GM12878 (cell line): ENCODE results near the gene CHRDL2. TPM values are rescaled to one million over a fixed set of nuclear protein-coding genes. Genes with fewer than 3 reads are reported as not detected.

ENCODE experiments used
- ATAC-seq: fragments of 200-7000 bp; cut with Tn5 transposase; 3 replicates; pipeline ENCODE4 v1.9.1; 2020; ENCODE audit warnings: mild to moderate bottlenecking, moderate library complexity
- BruUV-seq: library from RNA; stranded (reverse); fragments of 400-500 nt; replicated peaks from 2 replicates; lab custom pipeline; 2021; lab: Mats Ljungman, UMichigan
- CTCF ChIA-PET: fragments of 300-600 bp; sonication (Branson Sonifier 250); formaldehyde crosslinking; extraction: SDS; loops from one replicate; lab custom pipeline; 2021; ENCODE audit warnings: inconsistent platforms; lab: Yijun Ruan, JAX
- POLR2A ChIA-PET: fragments of 350-600 bp; formaldehyde crosslinking; extraction: SDS; loops from one replicate; lab custom pipeline; 2021; ENCODE audit warnings: inconsistent platforms; lab: Charles Lee
- RAD21 ChIA-PET: fragments of 300-600 bp; sonication (Branson Sonifier 250); formaldehyde crosslinking; loops from one replicate; lab custom pipeline; 2023; ENCODE audit warnings: antibody characterized with exemption; ENCODE audit not compliant: unreplicated experiment; lab: Charles Lee
- SMC1A ChIA-PET: fragments of 300-600 bp; sonication (Branson Sonifier 250); formaldehyde crosslinking; loops from one replicate; lab custom pipeline; 2023; ENCODE audit not compliant: unreplicated experiment, uncharacterized antibody; lab: Charles Lee
- DNase-seq: peaks from one replicate; pipeline ENCODE4 v3.0.0-alpha.2; 2011; ENCODE audit warnings: low read depth, low spot score
- FAIRE-seq: peaks from 3 replicates; lab custom pipeline; 2011; peaks lifted over from hg19 to GRCh38; lab: Jason Lieb, UNC
- H2AFZ ChIP-seq: 2 replicates; pipeline ENCODE4 v1.6.0; 2011; ENCODE audit warnings: low read depth, low read length, control low read depth; ENCODE audit not compliant: control insufficient read depth
- H3K27ac ChIP-seq: 2 replicates; pipeline ENCODE4 v1.5.1; 2011; ENCODE audit warnings: control low read depth; ENCODE audit not compliant: control insufficient read depth, insufficient read depth
- H3K27me3 ChIP-seq, 2 experiments: replicated peaks in 1 of 2; 2 replicates each; pipeline versions ENCODE4 v1.6.0 to v1.6.1; 2011; ENCODE audit warnings: low read length in 1 of 2; ENCODE audit not compliant: control insufficient read depth in 2 of 2, insufficient read depth in 2 of 2
- H3K36me3 ChIP-seq, 2 experiments: 2 replicates each; pipeline ENCODE4 v1.5.1; 2011; ENCODE audit warnings: low read length in 1 of 2; ENCODE audit not compliant: control insufficient read depth in 2 of 2, insufficient read depth in 2 of 2
- H3K4me1 ChIP-seq: 2 replicates; pipeline ENCODE4 v1.6.1; 2011; ENCODE audit warnings: mild to moderate bottlenecking, low read length, moderate library complexity, mixed read lengths; ENCODE audit not compliant: control insufficient read depth, insufficient read depth
- H3K4me2 ChIP-seq: 2 replicates; pipeline ENCODE4 v1.6.0; 2011; ENCODE audit warnings: control low read depth; ENCODE audit not compliant: control insufficient read depth, insufficient read depth
- H3K4me3 ChIP-seq: fragments of 200-600 bp; sonication (generic); 2 replicates; pipeline ENCODE4 v1.5.1; 2016
- H3K79me2 ChIP-seq: 2 replicates; pipeline ENCODE4 v1.6.0; 2011; ENCODE audit warnings: low read length; ENCODE audit not compliant: control insufficient read depth, insufficient read depth
- H3K9ac ChIP-seq: 2 replicates; pipeline ENCODE4 v1.8.0; 2011; ENCODE audit warnings: low read length, control low read depth, mixed read lengths; ENCODE audit not compliant: control insufficient read depth, insufficient read depth
- H3K9me3 ChIP-seq: replicated peaks from 3 replicates; pipeline ENCODE4 v1.5.1; 2011; ENCODE audit warnings: mild to moderate bottlenecking, low read length; ENCODE audit not compliant: control insufficient read depth, insufficient read depth
- H4K20me1 ChIP-seq: 2 replicates; pipeline ENCODE4 v1.6.0; 2011; ENCODE audit not compliant: control insufficient read depth, insufficient read depth
- ATF3 ChIP-seq: IDR thresholded peaks from 2 replicates; pipeline ENCODE4 v1.6.1; 2011; ENCODE audit warnings: low read depth, mild to moderate bottlenecking, low read length, moderate library complexity, borderline replicate concordance; ENCODE audit errors: extremely low read depth
- BCLAF1 ChIP-seq: fragments of 450-650 bp; IDR thresholded peaks from 2 replicates; pipeline ENCODE4 v1.6.1; 2017; ENCODE audit warnings: antibody characterized with exemption, mild to moderate bottlenecking, moderate library complexity
- CEBPB ChIP-seq, 2 experiments: fragments of 150-350 bp in 1 of 2; IDR thresholded peaks; 2 replicates each; pipeline ENCODE4 v1.6.1; 2012 to 2014; ENCODE audit warnings: low read depth in 2 of 2, low read length in 2 of 2, borderline replicate concordance in 1 of 2, inconsistent platforms in 1 of 2
- CREB1 ChIP-seq: IDR thresholded peaks from 2 replicates; pipeline ENCODE4 v1.6.1; 2012; ENCODE audit warnings: low read depth, mild to moderate bottlenecking, inconsistent platforms
- EP300 ChIP-seq, 2 experiments: fragments of 150-350 bp in 1 of 2; IDR thresholded peaks; 2 replicates each; pipeline ENCODE4 v1.6.1; 2011 to 2012; ENCODE audit warnings: low read depth in 2 of 2, low read length in 2 of 2, borderline replicate concordance in 1 of 2, improper control_type of control experiment in 1 of 2, inconsistent platforms in 1 of 2; ENCODE audit not compliant: control insufficient read depth in 1 of 2
- IRF4 ChIP-seq: IDR thresholded peaks from 2 replicates; pipeline ENCODE4 v1.6.1; 2011; ENCODE audit warnings: low read depth, low read length
- NBN ChIP-seq: fragments of 450-650 bp; IDR thresholded peaks from 2 replicates; pipeline ENCODE4 v1.6.1; 2016
- POLR2AphosphoS2 ChIP-seq: IDR thresholded peaks from 2 replicates; pipeline ENCODE4 v1.6.1; 2011; ENCODE audit warnings: low read depth, mild to moderate bottlenecking, low read length, improper control_type of control experiment, moderate library complexity
- SP1 ChIP-seq: IDR thresholded peaks from one replicate; pipeline ENCODE4 v1.6.1; 2011; ENCODE audit warnings: low read depth, low read length
- TAF1 ChIP-seq: IDR thresholded peaks from 2 replicates; pipeline ENCODE4 v1.6.1; 2011; ENCODE audit warnings: mild to moderate bottlenecking, low read depth, low read length, borderline replicate concordance
- ZZZ3 ChIP-seq: IDR thresholded peaks from 2 replicates; pipeline ENCODE4 v1.6.1; 2011; ENCODE audit warnings: low read depth; ENCODE audit not compliant: control insufficient read depth, insufficient read length
- WGBS: methylation state at CpG from one replicate; pipeline ENCODE4 v1.1.6; 2016; ENCODE audit warnings: low lambda C conversion rate; ENCODE audit not compliant: insufficient replicate concordance, insufficient coverage; ENCODE audit errors: missing lambda C conversion rate; 5-methylcytosine and 5-hydroxymethylcytosine counted together
- in situ Hi-C: fragments of 300-500 bp; cut with MboI; formaldehyde crosslinking; loops from 9 replicates; pipeline ENCODE4 v1.14.3; 2018; ENCODE audit warnings: mixed read lengths
- intact Hi-C: fragments of 100-400 bp; cut with micrococcal nuclease; formaldehyde crosslinking; loops from one replicate; pipeline ENCODE4 v1.14.2; 2022; ENCODE audit not compliant: unreplicated experiment
- polyA plus RNA-seq, 11 experiments: library from polyadenylated mRNA; depleted of rRNA in 4 of 11; unstranded in 6 of 11; stranded (reverse) in 5 of 11; fragments of >200 nt; fragmentation: Nextera tagmentation in 4 of 11; fragmentation: Illumina TruSeq in 1 of 11; extraction: Ambion mirVana in 4 of 11; extraction: Trizol in 1 of 11; gene quantifications; 1 replicate in 1 of 11; 2 replicates in 10 of 11; pipeline versions ENCODE4 v1.2.1 to v1.2.3, GENCODE V29; 2011 to 2016; ENCODE audit warnings: inconsistent platforms in 2 of 11, missing spikeins in 2 of 11, low read depth in 1 of 11
- total RNA-seq, 4 experiments: library from RNA; depleted of rRNA in 3 of 4; stranded (reverse); fragments of >200 nt in 3 of 4; fragmentation: Illumina TruSeq in 1 of 4; extraction: Trizol in 1 of 4; gene quantifications; 2 replicates each; pipeline versions ENCODE4 v1.2.1 to v1.2.3, GENCODE V29; 2013 to 2021
- TF ChIP-seq, protein P1 (sequence below): fragments of 450-650 bp; IDR thresholded peaks from 2 replicates; pipeline ENCODE4 v1.6.1; 2017; ENCODE audit warnings: mild to moderate bottlenecking

CHRDL2 gene
- total and polyA plus RNA-seq, 10 of the 15 experiments (the other 5 are each of a cell fraction or from before 2014, with no cell fraction given) = not detected

DNA sequence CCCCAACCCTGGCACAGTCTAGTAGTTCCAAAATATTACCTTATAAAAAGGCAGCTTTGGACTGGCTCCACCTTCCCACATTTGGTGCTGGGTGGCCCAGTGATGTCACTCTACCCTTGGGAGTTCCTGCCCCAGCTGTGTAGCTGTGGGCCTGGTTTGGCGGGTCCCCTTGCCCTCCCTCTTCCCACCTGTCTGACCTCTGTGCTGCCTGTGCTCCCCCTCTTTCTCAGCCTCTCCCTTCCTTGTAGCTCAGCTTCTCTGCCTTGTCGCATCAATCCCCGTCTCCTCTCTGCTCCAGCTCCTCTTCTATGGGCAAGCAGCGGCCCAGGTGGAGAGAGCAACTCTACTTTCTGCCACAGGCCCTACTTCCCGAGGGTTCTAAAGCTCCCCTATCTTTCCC lies 54.6 kb downstream of the CHRDL2 start:
- ChIA-PET SMC1A (no interaction called here), RAD21 (no interaction called here), CTCF (interaction anchor here (1.4 to 1.7 kb wide), 2 partner anchors 23 to 26 kb away, joined by 4 to 6 read pairs; no protein-coding TSS in a partner anchor), POLR2A (interaction anchor here (0.6 kb wide), 1 partner anchor 11 kb away, joined by 8 read pairs; no protein-coding TSS in a partner anchor)
- WGBS = 26% methylated on average over 5 of the region's 5 CpGs
- BruUV-seq = no TSS peak
- no peaks in the 10 kb centered on the region; the same call in 1 of the 2 replicates for H4K20me1 ChIP-seq
- H3K79me2 ChIP-seq = no peaks in the 10 kb centered on the region
- no peak overlapping the region for H3K27ac ChIP-seq
- H3K4me3 ChIP-seq = no peak overlapping the region
- H3K9me3 ChIP-seq = no peaks in the 10 kb centered on the region
- H2AFZ ChIP-seq = no peak overlapping the region
- in situ Hi-C loops = no loop called here
- no peaks in the 10 kb centered on the region for H3K27me3 ChIP-seq
- FAIRE-seq (no peak), DNase-seq (no peak), ATAC-seq (no peak)
- no peaks in the 10 kb centered on the region for H3K36me3 ChIP-seq
- H3K4me1 ChIP-seq = no peaks in the 10 kb centered on the region
- intact Hi-C loops = no loop called here
- H3K9ac ChIP-seq = no peak overlapping the region
- H3K4me2 ChIP-seq = no peak overlapping the region
- TF ChIP-seq CEBPB (IDR thresholded peaks at IDR 0.05; ENCODE audit: borderline replicate concordance in 1 of 2, low read depth in 2 of 2, low read length in 2 of 2) = no peak

- intact Hi-C loops = no loop called here
- RAD21 ChIA-PET = no interaction called here
- TF ChIP-seq EP300 (IDR thresholded peaks at IDR 0.05; ENCODE audit: borderline replicate concordance in 1 of 2, control insufficient read depth in 1 of 2, low read depth in 2 of 2, low read length in 2 of 2) = no peak
- TF ChIP-seq ZZZ3 = no peak
- no peak for TF ChIP-seq TAF1
- no peak for TF ChIP-seq SP1
- TF ChIP-seq CREB1 = no peak
- TF ChIP-seq, protein P1, sequence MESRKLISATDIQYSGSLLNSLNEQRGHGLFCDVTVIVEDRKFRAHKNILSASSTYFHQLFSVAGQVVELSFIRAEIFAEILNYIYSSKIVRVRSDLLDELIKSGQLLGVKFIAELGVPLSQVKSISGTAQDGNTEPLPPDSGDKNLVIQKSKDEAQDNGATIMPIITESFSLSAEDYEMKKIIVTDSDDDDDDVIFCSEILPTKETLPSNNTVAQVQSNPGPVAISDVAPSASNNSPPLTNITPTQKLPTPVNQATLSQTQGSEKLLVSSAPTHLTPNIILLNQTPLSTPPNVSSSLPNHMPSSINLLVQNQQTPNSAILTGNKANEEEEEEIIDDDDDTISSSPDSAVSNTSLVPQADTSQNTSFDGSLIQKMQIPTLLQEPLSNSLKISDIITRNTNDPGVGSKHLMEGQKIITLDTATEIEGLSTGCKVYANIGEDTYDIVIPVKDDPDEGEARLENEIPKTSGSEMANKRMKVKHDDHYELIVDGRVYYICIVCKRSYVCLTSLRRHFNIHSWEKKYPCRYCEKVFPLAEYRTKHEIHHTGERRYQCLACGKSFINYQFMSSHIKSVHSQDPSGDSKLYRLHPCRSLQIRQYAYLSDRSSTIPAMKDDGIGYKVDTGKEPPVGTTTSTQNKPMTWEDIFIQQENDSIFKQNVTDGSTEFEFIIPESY = no peak
- TF ChIP-seq BCLAF1 = no peak
- TF ChIP-seq ATF3 = no peak
- no peak for TF ChIP-seq NBN
- TF ChIP-seq POLR2AphosphoS2 = no peak
- no peak for TF ChIP-seq IRF4
Observed at GRCh38 chr11:74675761-74676160, 55.5 kb downstream of the CHRDL2 start.

More at GRCh38 chr11:74675761-74676160, 55.5 kb downstream of the CHRDL2 start:
- CTCF ChIA-PET = interaction anchor here (1.4 kb wide), 1 partner anchor 24 kb away, joined by 4 read pairs; no protein-coding TSS in a partner anchor
- H3K36me3 ChIP-seq = no peaks in the 10 kb centered on the region
- H3K27me3 ChIP-seq = no peaks in the 10 kb centered on the region
- H3K9me3 ChIP-seq = no peaks in the 10 kb centered on the region
- H3K4me2 ChIP-seq = no peak overlapping the region
- FAIRE-seq = no peak
- no peaks in the 10 kb centered on the region; the same call in 1 of the 2 replicates for H4K20me1 ChIP-seq
- no peak for DNase-seq
- in situ Hi-C loops = no loop called here
- no peak for ATAC-seq
- SMC1A ChIA-PET = no interaction called here
- no peaks in the 10 kb centered on the region for H3K79me2 ChIP-seq
- POLR2A ChIA-PET = no interaction called here
- H3K4me1 ChIP-seq = no peaks in the 10 kb centered on the region
- H3K4me3 ChIP-seq = no peak overlapping the region
- H3K9ac ChIP-seq = no peak overlapping the region
- no peak overlapping the region for H3K27ac ChIP-seq
- no peak overlapping the region for H2AFZ ChIP-seq
- WGBS = 22% methylated on average over 3 of the region's 3 CpGs
- BruUV-seq = no TSS peak
